Activated CD4-positive, alpha-beta T cell treated with anti-CD3 and anti-CD28 coated beads, Interleukin-10, Interleukin-2, amounts not matched to agents 100 ng/mL and 50 ng/mL, durations not matched to agents 16 hours and 8 hours (primary cell): ENCODE results near the gene CRYM.
"Not testable (repeated sequence)": the region's sequence is repeated elsewhere in the genome, so short reads cannot be mapped to it uniquely, and the experiment has no call there.

Experiments used
- DNase-seq: peaks from one replicate; pipeline ENCODE4 v3.0.0-alpha.2; 2020

CRYM gene

GRCh38 chr16:21277927-21278706, at the start of gene CRYM:
TSS of gene CRYM (minus strand) at chr16:21278290. CDS start at chr16:21278251, 39 bp downstream.
- peak; percentile 52 for DNase-seq

DNA sequence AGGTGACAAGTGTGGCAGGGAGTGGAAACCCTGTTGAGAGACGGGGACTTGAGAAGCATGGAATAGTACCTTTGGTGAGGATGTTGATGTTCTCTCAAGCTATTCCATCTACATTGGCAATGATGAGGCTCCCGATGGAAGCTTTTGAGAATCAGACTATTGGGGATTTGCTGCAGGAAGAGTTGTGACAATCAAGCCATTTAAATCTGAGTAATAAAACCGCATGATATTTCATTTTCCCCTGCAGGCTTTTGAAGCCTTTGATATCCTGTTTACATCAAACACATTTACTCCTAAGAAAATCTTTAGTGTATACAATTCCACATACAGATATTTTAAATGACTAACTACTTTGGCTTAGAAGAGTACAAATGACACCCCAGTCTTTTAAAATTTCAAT, 49.0 kb upstream of the CRYM start:
- DNase-seq, result no peak

GRCh38 chr16:21326459-21326858, 48.4 kb upstream of the CRYM start:
- no peak for DNase-seq

DNA sequence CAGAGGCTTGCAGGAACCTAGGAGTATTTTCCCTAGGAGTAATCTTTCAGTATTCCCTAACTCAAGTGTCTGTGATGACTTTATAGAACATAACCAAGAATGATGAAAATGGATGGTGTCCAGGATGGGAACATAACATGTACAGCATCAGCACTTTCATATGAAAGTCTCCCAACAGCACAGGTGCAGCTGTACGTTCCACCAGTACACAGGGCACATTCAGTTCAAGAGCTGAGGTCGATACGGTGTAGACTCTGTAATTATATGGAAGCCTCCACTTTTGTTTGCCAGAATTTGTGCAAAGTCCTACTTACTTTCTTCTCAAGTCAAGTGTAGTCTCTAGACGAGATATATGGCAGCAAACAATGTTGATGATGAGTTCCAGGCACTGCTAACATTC, 46.2 kb upstream of the CRYM start:
- DNase-seq, result no peak

- not testable (repeated sequence) for DNase-seq
These were observed 44.2 kb upstream of the CRYM start for GRCh38 chr16:21322251-21322650.

DNA sequence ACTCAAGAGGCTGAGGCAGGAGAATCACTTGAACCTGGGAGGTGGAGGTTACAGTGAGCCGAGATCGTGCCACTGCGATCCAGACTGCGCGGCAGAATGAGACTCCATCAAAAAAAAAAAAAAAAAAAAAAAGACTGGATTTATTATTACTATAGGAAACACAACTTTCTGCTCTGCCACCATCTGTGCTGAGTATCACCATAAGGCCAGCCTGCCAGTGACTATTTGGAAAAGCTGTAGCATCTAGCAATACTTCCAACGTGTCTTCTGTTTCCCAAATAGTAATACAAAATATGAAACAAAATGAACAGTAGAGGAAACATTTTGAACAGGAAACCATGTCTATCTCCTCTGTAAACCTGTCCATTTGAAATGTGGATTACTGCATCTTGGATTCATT, 43.6 kb upstream of the CRYM start:
- DNase-seq, result no peak

GRCh38 chr16:21314339-21314738, 36.2 kb upstream of the CRYM start:
- no peak for DNase-seq

DNA sequence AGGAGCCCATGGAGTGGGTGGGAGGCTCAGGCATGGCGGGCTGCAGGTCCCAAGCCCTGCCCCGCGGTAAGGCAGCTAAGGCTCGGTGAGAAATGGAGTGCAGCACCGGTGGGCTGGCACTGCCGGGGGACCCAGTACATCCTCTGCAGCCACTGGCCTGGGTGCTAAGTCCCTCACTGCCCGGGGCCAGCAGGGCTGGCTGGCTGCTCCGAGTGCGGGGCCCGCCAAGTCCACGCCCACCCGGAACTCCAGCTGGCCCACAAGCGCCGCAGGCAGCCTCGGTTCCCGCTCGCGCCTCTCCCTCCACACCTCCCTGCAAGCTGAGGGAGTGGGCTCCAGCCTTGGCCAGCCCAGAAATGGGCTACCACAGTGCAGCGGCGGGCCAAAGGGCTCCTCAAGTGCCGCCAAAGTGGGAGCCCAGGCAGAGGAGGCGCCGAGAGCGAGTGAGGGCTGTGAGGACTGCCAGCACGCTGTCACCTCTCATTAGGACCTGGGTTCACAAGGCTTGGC, 34.8 kb upstream of the CRYM start:
- DNase-seq, result not testable (repeated sequence)

GRCh38 chr16:21312046-21312445, 34.0 kb upstream of the CRYM start:
- not testable (repeated sequence) for DNase-seq

DNA sequence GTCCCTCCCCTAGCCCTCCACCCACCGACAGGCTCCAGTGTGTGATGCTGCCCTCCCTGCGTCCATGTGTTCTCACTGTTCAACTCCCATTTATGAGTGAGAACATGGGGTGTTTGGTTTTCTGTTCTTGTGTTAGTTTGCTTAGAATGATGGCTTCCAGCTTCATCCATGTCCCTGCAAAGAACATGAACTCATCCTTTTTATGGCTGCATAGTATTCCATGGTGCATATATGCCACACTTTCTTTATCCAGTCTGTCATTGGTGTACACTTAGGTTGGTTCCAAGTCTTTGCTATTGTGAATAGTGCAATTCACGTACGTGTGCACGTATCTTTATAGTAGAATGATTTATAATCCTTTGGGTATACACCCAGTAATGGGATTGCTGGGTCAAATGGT, 28.6 kb upstream of the CRYM start:
- DNase-seq, result not testable (repeated sequence)

DNA sequence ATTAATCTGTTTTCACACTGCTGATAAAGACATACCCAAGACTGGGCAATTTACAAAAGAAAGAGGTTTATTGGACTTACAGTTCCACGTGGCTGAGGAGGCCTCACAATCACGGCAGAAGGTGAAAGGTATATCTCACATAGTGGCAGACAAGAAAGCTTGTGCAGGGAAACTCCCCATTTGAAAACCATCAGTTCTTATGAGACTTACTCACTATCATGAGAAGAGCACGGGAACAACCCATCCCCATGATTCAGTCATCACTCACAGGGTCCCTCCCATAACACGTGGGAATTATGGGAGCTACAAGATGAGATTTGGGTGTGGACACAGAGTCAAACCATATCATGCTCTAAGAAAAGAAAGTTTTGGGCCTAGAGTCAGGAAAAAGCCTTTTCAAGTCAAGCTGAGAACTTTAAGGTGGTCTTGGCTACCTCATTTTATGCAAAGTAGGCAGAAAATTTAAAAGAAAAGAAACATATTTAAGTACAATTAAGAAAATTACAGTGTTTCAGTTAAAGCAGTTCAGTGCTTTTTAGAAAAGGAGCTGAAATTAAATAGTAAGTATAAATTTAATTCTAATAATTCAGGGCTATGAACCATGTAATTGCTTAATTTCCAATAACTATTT, 24.9 kb upstream of the CRYM start:
- DNase-seq, result no peak

DNA sequence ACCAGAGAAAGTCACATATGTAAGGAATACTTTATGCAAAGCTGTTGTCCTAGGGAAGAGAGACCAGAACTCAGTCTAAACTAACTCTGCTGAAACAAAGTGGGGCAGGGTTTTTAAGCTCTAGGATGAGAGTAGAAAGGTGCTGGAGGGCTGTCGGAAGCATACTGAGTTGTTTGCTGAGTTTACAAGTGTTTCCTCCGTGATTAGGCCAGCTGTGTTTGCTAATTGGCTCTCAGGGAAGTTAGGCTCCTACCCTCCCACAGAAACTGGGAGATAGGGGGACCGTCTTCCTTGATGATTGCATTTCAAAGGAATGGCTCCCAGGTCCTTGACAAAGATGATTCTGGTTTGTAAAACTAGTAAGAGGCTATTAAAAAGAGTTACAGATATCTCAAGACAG, 24.4 kb upstream of the CRYM start:
- no peak for DNase-seq

- no peak for DNase-seq
These were observed 23.8 kb upstream of the CRYM start for GRCh38 chr16:21301895-21302291.

GRCh38 chr16:21301168-21301894, 23.2 kb upstream of the CRYM start:
- DNase-seq, result peak; percentile 66

DNA sequence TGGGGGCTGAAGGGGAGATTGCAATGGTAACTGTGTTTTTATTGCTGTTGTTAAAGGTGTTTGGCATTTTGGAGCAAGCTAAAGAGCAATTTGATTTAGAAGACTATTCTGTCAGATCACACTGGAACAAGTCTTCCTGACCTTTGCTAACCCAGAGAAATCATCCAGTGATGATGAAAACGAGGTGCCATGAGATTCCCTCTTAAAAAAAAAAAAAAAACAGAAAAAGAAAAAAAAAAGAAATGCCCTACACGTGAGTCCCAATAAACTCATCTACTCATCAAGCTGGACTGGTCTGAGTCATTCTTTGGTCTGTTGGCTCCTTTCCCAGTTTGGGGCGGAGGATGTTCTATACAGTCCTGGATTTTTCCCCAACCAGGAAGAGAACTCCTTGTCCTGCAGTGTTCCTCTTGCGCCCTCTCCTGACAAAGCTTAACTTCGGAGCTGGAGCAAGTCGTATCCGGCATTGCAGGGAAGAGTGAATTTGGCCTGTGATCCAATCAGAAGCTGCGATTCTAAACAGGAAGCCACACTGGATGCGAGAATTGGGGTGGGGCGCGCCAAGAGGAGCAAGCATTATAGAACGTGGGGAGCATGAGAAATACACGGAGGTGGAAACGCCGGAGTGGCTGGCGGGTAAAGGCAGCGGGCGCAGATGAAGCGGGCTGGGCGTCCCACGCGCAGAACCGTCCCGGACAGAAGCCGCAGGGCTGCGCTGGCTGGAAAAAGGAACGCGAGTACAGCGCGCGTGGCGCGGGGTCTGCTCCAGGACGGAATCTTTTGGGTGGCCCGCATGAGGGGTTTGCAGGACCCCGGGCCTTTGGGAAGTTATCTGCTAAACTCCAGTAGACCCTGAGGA, 22.4 kb upstream of the CRYM start:
- peak; percentile 80 for DNase-seq

DNA sequence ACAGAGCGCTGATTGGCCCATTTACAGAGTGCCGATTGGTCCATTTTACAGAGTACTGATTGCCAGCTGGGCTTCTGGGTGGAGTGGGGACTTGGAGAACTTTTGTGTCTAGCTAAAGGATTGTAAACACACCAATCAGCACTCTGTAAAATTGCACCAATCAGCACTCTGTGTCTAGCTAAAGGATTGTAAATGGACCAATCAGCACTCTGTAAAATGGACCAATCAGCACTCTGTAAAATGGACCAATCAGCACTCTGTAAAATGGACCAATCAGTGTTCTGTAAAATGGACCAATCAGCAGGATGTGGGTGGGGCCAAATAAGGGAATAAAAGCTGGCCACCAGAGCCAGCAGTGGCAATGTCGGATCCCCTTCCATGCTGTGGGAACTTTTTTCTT, 11.7 kb upstream of the CRYM start:
- DNase-seq, result not testable (repeated sequence)

DNA sequence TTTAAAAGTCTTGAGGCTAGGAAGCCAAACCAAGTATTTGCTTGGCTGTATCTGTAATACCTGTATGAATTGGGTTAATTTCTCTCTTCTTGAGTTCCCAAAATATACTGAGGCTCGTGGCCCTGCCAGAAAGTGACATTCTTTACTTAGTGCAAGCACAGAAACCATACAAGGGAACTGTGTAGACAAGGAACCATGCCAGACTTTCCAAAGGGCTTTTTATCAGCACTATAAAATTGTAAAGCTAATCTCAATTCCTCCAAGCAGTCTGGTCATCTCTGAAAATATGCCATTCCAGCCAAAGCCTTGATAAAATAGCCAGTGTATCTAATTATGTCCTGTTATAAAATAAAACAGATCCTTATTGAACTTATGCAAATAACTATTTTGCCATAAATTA, 7.2 kb upstream of the CRYM start:
- no peak for DNase-seq

GRCh38 chr16:21284414-21284813, 6.3 kb upstream of the CRYM start:
- DNase-seq, result no peak

- DNase-seq, result no peak
These were observed 5.6 kb upstream of the CRYM start for GRCh38 chr16:21283521-21284289.

- DNase-seq, result no peak
These were observed 3.8 kb upstream of the CRYM start for GRCh38 chr16:21281698-21282389.

- DNase-seq, result no peak
These were observed 1.4 kb upstream of the CRYM start for GRCh38 chr16:21279501-21279900.
